Thoracic aorta (tissue), 2 donors: Measurements from ENCODE around the gene INTU. TPM values are rescaled to one million over a fixed set of nuclear protein-coding genes. Genes with fewer than 3 reads are reported as not detected.

ENCODE experiments used
- ATAC-seq: fragments of 150-250 bp; one replicate; pipeline ENCODE4 v1.8.0; 2017; ENCODE audit warnings: low read depth; ENCODE audit not compliant: insufficient number of reproducible peaks, low FRiP score
- DNase-seq: peaks from one replicate; pipeline ENCODE4 v3.0.0-alpha.2; 2020; ENCODE audit warnings: low spot score
- H3K27ac ChIP-seq, 2 donors: fragments of 200-600 bp; sonication (generic); 1 replicate in 1 of 2; 2 replicates in 1 of 2; pipeline ENCODE4 v1.5.1; 2016; ENCODE audit warnings: mild to moderate bottlenecking in 2 of 2, moderate library complexity in 2 of 2
- H3K27me3 ChIP-seq: fragments of 200-600 bp; sonication (generic); replicated peaks from 2 replicates; pipeline ENCODE4 v1.6.0; 2016; ENCODE audit warnings: mild to moderate bottlenecking; ENCODE audit not compliant: insufficient read depth
- H3K36me3 ChIP-seq: fragments of 200-600 bp; sonication (generic); one replicate; pipeline ENCODE4 v1.5.1; 2016
- H3K4me1 ChIP-seq, 2 donors: fragments of 200-600 bp; sonication (generic); 1 replicate in 1 of 2; 2 replicates in 1 of 2; pipeline versions ENCODE4 v1.5.1 to v1.6.0; 2016; ENCODE audit warnings: low read depth in 2 of 2, mild to moderate bottlenecking in 1 of 2; ENCODE audit not compliant: control insufficient read depth in 1 of 2
- H3K4me3 ChIP-seq: fragments of 200-600 bp; sonication (generic); 2 replicates; pipeline ENCODE4 v1.5.1; 2016; ENCODE audit warnings: mild to moderate bottlenecking
- H3K9me3 ChIP-seq: fragments of 200-600 bp; sonication (generic); 2 replicates; pipeline ENCODE4 v1.5.1; 2016
- total RNA-seq, 2 donors: library from RNA; depleted of rRNA; stranded (reverse); fragments of >200 nt; gene quantifications; one replicate each; pipeline versions ENCODE4 v1.1.0 to v1.2.3, GENCODE V29; 2016
- TF ChIP-seq, protein P1 (sequence below): fragments of 200-600 bp; sonication (generic); IDR thresholded peaks from one replicate; pipeline ENCODE4 v1.5.1; 2019; ENCODE audit warnings: antibody characterized with exemption

Gene INTU
- total RNA-seq, 2 donors from 2014 or later: 11.0 to 16.6 TPM

- no peak overlapping the region for H3K4me3 ChIP-seq
- no peaks in the 10 kb centered on the region for H3K9me3 ChIP-seq
- no peaks in the 10 kb centered on the region for H3K27me3 ChIP-seq
- TF ChIP-seq, protein P1, sequence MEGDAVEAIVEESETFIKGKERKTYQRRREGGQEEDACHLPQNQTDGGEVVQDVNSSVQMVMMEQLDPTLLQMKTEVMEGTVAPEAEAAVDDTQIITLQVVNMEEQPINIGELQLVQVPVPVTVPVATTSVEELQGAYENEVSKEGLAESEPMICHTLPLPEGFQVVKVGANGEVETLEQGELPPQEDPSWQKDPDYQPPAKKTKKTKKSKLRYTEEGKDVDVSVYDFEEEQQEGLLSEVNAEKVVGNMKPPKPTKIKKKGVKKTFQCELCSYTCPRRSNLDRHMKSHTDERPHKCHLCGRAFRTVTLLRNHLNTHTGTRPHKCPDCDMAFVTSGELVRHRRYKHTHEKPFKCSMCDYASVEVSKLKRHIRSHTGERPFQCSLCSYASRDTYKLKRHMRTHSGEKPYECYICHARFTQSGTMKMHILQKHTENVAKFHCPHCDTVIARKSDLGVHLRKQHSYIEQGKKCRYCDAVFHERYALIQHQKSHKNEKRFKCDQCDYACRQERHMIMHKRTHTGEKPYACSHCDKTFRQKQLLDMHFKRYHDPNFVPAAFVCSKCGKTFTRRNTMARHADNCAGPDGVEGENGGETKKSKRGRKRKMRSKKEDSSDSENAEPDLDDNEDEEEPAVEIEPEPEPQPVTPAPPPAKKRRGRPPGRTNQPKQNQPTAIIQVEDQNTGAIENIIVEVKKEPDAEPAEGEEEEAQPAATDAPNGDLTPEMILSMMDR: no peak
- H3K27ac ChIP-seq: no peak overlapping the region
- DNase-seq (no peak), ATAC-seq (no peak)
- no peaks in the 10 kb centered on the region for H3K4me1 ChIP-seq
- no peaks in the 10 kb centered on the region for H3K36me3 ChIP-seq
Measured at GRCh38 chr4:127734976-127735375, 102.2 kb downstream of the INTU start.

DNA sequence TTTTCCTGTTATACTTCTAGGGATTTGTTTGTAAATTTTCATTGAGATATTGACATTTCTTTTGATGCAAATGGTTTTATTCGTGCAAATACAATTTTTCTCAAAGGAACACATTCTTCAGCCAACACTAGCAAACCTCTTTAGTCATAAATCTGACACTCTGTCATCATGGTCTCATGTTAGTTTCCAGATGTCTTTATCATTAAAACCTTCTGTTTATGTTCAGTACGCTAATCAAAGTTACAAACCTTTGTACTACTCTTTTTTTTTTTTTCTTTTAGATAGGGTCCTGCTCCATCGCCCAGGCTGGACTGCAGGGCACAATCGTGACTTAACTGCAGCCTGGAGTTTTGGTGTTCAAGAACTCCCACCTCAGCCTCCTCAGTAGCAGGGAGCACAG is 104.5 kb downstream of the INTU start:
- TF ChIP-seq, protein P1: no peak
- no peak for ATAC-seq
- H3K27ac ChIP-seq: no peak overlapping the region
- no peak for DNase-seq
- H3K4me1 ChIP-seq: no peaks in the 10 kb centered on the region
- no peaks in the 10 kb centered on the region for H3K27me3 ChIP-seq
- H3K36me3 ChIP-seq: no peaks in the 10 kb centered on the region
- no peaks in the 10 kb centered on the region for H3K9me3 ChIP-seq
- no peak overlapping the region for H3K4me3 ChIP-seq

DNA sequence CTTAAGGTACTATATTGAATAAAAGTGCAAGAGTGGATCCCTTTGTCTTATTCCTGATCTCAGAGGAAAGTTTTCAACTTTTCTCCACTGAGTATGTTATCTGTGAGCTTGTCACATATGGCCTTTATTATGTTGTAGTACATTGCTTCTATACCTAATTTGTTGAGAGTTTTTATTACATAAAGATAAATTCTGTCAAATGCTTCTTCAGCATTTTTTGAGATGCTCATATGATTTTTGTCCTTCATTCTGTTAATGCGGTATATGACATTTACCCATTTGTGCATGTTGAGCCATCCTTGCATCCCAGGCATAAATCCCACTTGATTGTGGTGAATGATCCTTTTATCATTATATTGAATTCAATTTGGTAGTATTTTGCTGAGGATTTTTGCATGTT is 108.5 kb downstream of the INTU start:
- Histone ChIP-seq H3K4me3 (no peak overlapping the region), H3K27ac (no peak overlapping the region), H3K36me3 (no peaks in the 10 kb centered on the region), H3K9me3 (no peaks in the 10 kb centered on the region), H3K4me1 (no peaks in the 10 kb centered on the region), H3K27me3 (no peaks in the 10 kb centered on the region)
- TF ChIP-seq, protein P1: no peak
- DNase-seq: no peak
- no peak for ATAC-seq

- H3K9me3 ChIP-seq: no peaks in the 10 kb centered on the region
- ATAC-seq (no peak), DNase-seq (no peak)
- H3K4me1 ChIP-seq: no peaks in the 10 kb centered on the region
- TF ChIP-seq, protein P1: no peak
- no peaks in the 10 kb centered on the region for H3K27me3 ChIP-seq
- H3K27ac ChIP-seq: no peak overlapping the region
- no peaks in the 10 kb centered on the region for H3K36me3 ChIP-seq
- no peak overlapping the region for H3K4me3 ChIP-seq
Measured at GRCh38 chr4:127747883-127748282, 115.1 kb downstream of the INTU start.

DNA sequence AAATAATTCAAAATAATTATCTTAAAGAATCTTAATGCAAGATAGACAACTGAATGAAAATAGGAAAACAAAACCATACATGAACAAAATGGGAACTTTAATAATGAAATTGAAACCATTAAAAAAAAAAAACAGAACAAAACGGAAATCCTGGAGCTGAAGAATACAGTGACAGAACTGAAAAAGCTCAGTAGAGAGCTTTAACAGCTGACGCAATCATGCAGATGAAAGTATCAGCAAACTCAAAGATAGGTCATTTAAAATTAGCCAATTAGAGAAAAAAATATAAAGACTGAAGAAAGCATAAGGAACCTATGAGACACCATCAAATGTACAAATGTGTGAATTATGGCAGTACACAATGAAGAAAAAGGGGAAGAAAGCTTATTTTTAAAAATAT is 116.2 kb downstream of the INTU start:
- Histone ChIP-seq H3K9me3 (no peaks in the 10 kb centered on the region), H3K36me3 (no peaks in the 10 kb centered on the region), H3K27me3 (no peaks in the 10 kb centered on the region), H3K4me3 (no peak overlapping the region), H3K27ac (no peak overlapping the region), H3K4me1 (no peaks in the 10 kb centered on the region)
- TF ChIP-seq, protein P1: no peak
- ATAC-seq (no peak), DNase-seq (no peak)
